ENCODE results near the gene KCNH3. TPM values are rescaled to one million over a fixed set of nuclear protein-coding genes. Genes with fewer than 3 reads are reported as not detected.

The KCNH3 gene
- total and polyA plus RNA-seq, 3 donors from 2014 or later, result 4.5 to 8.3 (median 4.5) TPM

DNA sequence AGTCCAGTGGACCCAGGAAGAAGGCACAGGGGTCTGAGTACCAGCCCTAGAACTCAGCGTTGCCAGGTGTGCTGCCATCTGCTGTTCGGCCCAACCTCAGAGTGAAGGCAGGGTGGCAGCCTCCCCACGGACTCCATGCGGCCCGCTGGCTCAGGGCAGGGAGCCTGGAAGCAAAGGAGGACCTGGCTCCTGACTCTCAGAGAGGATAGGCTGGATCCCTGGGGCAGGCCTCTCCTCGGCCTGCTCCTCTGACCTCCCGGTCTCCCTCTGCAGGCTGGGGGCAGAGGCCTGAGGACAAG is 19.0 kb downstream of the KCNH3 start:
- Histone ChIP-seq H3K27ac (no peak overlapping the region), H3K4me1 (no peaks in the 10 kb centered on the region), H3K36me3 (ENCODE audit: low read depth, missing control alignments) (no peaks in the 10 kb centered on the region), H3K27me3 (no peaks in the 10 kb centered on the region), H3K4me3 (no peak overlapping the region), H3K9me3 (no peaks in the 10 kb centered on the region)
- no peak for DNase-seq
- TF ChIP-seq POLR2A (IDR thresholded peaks at IDR 0.05), result no peak
- TF ChIP-seq, protein P1, sequence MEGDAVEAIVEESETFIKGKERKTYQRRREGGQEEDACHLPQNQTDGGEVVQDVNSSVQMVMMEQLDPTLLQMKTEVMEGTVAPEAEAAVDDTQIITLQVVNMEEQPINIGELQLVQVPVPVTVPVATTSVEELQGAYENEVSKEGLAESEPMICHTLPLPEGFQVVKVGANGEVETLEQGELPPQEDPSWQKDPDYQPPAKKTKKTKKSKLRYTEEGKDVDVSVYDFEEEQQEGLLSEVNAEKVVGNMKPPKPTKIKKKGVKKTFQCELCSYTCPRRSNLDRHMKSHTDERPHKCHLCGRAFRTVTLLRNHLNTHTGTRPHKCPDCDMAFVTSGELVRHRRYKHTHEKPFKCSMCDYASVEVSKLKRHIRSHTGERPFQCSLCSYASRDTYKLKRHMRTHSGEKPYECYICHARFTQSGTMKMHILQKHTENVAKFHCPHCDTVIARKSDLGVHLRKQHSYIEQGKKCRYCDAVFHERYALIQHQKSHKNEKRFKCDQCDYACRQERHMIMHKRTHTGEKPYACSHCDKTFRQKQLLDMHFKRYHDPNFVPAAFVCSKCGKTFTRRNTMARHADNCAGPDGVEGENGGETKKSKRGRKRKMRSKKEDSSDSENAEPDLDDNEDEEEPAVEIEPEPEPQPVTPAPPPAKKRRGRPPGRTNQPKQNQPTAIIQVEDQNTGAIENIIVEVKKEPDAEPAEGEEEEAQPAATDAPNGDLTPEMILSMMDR (IDR thresholded peaks at IDR 0.05), result no peak
- 68 to 73% methylated on average over 3 to 7 of the region's 7 CpGs for WGBS, 2 donors
- intact Hi-C loops (cut with DNase I; ENCODE audit: low total_unique reads), result no loop called here

DNA sequence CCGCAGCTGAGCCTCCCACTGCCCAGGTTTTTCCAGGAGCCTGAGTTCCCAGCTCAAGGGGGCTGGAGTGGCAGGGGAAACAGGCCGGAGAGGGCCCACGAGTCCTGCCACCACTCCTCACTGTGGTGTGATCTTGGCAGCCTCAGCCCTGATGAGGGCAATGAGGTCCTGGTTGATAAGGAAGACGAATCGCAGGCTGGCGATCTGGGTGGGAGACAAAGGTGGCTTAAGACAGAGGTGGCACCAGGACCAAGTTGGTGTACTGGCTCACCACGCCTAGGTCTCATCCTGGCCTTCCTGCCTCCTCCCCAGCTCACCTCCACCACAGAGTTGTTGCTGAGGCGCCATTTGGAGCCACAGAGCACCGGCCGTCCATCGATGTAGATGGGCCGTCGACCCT is 19.7 kb downstream of the KCNH3 start:
- Histone ChIP-seq H3K4me3 (no peak overlapping the region), H3K4me1 (no peaks in the 10 kb centered on the region), H3K36me3 (ENCODE audit: low read depth, missing control alignments) (no peaks in the 10 kb centered on the region), H3K27me3 (no peaks in the 10 kb centered on the region), H3K27ac (no peak overlapping the region), H3K9me3 (no peaks in the 10 kb centered on the region)
- TF ChIP-seq, protein P1 (IDR thresholded peaks at IDR 0.05), result no peak
- no peak for TF ChIP-seq POLR2A (IDR thresholded peaks at IDR 0.05)
- WGBS, 2 donors, result 91 to 94% methylated on average over 13 of the region's 13 CpGs
- no peak for DNase-seq
- intact Hi-C loops (cut with DNase I; ENCODE audit: low total_unique reads), result no loop called here

DNA sequence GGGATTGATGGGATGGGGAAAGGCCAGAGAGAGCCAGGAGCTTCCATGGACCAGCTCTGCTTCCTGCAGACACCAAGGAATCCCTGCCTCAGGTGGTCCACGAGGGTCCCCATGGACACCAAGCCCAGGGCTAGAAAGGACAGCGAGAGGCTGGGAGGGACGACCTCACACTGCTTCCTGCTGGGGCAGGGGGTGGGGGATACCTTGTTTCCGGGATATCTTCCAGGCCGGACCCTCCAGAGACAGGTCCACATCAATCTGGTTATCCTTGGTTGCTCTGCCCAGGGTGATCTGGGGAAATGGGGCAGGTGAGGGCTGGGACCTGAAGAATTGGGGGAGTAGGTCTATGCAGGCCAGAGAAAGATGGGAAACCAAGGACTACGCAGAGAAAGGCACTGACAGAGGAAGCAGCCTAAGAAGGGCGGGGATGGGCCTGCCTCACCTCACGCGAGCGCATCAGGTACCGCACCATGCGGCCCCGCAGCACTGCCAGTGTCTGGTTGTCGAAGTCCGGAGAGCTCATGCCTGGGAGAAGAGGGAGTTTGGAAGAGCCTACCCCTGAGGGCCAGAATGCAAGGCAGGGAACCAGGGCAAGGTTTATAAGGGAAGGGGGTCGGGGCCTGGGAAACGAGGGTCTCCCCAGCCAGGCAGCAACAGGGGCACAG is 20.3 kb downstream of the KCNH3 start:
- no peak overlapping the region for H3K4me3 ChIP-seq
- no peaks in the 10 kb centered on the region for H3K27me3 ChIP-seq
- no peaks in the 10 kb centered on the region for H3K9me3 ChIP-seq
- TF ChIP-seq, protein P1 (IDR thresholded peaks at IDR 0.05), result no peak
- no peak for TF ChIP-seq POLR2A (IDR thresholded peaks at IDR 0.05)
- no peaks in the 10 kb centered on the region for H3K36me3 ChIP-seq (ENCODE audit: low read depth, missing control alignments)
- intact Hi-C loops (cut with DNase I; ENCODE audit: low total_unique reads), result no loop called here
- WGBS, 2 donors, result 94 to 97% methylated on average over 13 to 17 of the region's 17 CpGs
- no peak for DNase-seq
- H3K27ac ChIP-seq, result no peak overlapping the region
- H3K4me1 ChIP-seq, result no peaks in the 10 kb centered on the region

DNA sequence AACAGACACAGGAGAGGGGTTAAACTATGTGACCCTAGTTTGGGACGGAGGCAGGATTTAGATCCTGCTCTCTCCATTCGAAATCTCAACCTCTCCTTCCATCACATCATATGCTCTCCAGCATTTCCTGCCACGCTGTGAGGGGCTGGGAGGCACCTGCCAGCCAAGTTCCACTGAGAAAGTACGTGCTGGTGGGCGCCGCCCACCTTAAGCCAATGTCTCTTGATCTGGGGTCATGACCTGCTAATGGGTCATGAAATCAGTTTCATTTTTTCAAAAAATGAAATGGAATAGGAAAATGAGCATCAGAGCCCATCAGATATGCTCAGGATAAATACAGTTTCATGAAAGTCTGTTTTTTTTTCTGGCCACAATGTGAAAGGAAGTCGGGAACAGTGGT is 21.9 kb downstream of the KCNH3 start:
- no peak for DNase-seq
- H3K36me3 ChIP-seq (ENCODE audit: low read depth, missing control alignments), result no peaks in the 10 kb centered on the region
- intact Hi-C loops (cut with DNase I; ENCODE audit: low total_unique reads), result no loop called here
- H3K4me3 ChIP-seq, result no peak overlapping the region
- H3K4me1 ChIP-seq, result no peaks in the 10 kb centered on the region
- no peaks in the 10 kb centered on the region for H3K9me3 ChIP-seq
- no peaks in the 10 kb centered on the region for H3K27me3 ChIP-seq
- TF ChIP-seq POLR2A (IDR thresholded peaks at IDR 0.05), result no peak
- TF ChIP-seq, protein P1 (IDR thresholded peaks at IDR 0.05), result no peak
- no peak overlapping the region for H3K27ac ChIP-seq
- 88 to 93% methylated on average over 7 of the region's 7 CpGs for WGBS, 2 donors

DNA sequence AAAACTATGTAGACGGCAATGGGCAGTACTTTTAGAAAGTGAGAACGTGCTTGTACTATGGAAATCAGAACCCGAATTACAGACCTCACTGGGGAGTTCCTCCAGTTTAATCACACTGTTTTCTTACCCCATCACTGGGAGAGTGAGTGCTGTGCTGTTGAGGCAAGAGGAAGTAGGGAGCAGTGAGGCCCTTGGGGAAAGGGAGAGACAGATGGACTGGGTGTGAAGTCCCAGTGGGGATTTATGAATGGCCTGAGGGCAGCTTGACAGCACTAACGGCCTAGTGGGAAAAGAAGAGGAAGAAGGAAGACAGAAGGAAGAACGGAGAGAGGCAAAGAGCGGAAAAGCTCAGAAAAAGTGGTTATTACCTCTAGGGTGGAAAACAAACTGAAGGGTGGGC is 23.4 kb downstream of the KCNH3 start:
- Histone ChIP-seq H3K4me1 (peaks cover 11% of the 10 kb centered on the region), H3K4me3 (no peak overlapping the region), H3K27me3 (no peaks in the 10 kb centered on the region), H3K9me3 (no peaks in the 10 kb centered on the region), H3K27ac (no peak overlapping the region), H3K36me3 (ENCODE audit: low read depth, missing control alignments) (no peaks in the 10 kb centered on the region)
- TF ChIP-seq, protein P1 (IDR thresholded peaks at IDR 0.05), result no peak
- TF ChIP-seq POLR2A (IDR thresholded peaks at IDR 0.05), result no peak
- no peak for DNase-seq
- intact Hi-C loops (cut with DNase I; ENCODE audit: low total_unique reads), result no loop called here
- WGBS, 2 donors, result 82 to 86% methylated on average over 6 of the region's 6 CpGs

Measured in testis (tissue), 3 donors.